GM21367 (cell line): ENCODE measurements around the gene METTL23.

ENCODE experiments used
- ATAC-seq: cut with Tn5 transposase; IDR thresholded peaks from one replicate; pipeline ENCODE4 v1.9.1; 2021; ENCODE audit not compliant: unreplicated experiment

METTL23 gene

DNA sequence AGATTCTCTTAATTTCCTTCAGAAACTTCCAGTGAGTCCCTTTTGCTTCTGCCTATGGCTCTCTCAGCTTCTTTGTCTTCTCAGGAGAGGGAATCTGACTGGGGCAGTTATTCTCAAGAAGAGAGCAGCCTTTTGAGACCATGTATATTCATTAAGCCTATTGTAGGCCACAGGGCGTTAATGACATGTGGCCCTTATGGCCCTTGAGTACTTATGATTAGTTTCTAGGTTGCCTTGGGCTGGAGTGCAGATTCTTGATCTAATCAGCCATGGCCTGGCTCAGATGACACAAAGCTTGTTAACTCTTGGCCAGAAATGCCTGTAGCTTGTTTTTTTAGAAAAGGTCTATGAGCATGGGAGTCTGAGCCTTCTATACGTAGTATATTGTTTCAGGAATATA is 28.6 kb downstream of the METTL23 start:
- ATAC-seq, result no peak

GRCh38 chr17:76757256-76757655 is 30.6 kb downstream of the METTL23 start:
- no peak for ATAC-seq

DNA sequence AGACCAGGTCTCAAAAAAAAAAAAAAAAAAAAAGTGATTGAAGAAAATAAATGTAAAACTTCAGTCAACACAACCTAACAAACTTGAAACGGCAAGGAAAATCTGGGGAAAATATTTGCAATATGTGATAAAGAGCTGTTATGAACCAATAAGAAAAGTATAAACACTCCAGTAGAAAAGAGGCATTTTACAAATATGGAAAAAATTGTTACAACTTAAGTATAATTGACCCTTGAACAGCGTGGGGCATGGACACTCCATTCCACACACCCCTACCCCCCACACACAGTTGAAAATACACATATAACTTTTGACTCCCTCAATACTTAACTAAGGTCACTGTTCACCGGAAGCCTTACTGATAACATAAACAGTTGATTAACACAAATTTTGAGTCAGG is 31.9 kb downstream of the METTL23 start:
- no peak for ATAC-seq

DNA sequence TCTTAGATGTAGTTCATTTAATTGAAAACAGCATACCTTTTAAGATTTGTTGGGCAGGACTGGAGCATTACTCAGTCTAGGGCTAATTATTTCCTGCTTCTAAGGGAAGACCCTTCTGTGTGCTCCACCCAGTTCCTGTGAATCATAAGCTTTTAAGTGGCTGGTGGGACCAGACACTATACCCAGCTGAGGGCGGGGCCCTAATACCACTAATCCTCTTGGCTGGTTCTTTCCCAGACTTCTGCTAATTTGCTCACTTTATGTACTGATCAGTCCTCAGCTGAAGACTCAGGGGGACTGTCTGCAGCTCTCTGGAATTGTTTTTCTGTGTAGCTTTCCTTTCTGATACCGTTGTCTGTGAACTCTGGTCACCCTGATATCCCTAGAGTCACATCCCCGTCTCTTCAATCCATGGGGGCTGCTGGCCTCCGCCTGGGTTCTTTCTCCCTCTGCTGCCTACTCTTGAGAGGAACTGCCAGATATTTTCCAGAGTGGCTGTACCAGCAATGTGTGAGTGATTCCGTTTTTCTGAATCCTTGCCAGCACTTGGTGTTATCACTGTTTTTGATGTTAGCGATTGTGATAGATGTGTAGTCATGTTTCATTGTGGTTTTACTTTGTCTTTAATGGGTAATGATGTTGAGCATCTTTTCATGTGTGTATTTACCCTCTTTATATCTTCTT is 46.3 kb downstream of the METTL23 start:
- no peak for ATAC-seq

GRCh38 chr17:76775021-76775600 is 48.5 kb downstream of the METTL23 start:
- no peak for ATAC-seq

- no peak for ATAC-seq
Observed at GRCh38 chr17:76781056-76781982, 54.7 kb downstream of the METTL23 start.

- no peak for ATAC-seq
Observed at GRCh38 chr17:76783146-76783545, 56.5 kb downstream of the METTL23 start.
